CD4-positive, alpha-beta T cell treated with Interleukin-1 beta for 1 hour (primary cell): Measurements from ENCODE around the gene USP15.

Experiments
- DNase-seq, 2 donors: peaks; one replicate each; pipeline ENCODE4 v3.0.0-alpha.2; 2020 to 2022

Gene USP15

GRCh38 chr12:62258941-62259630, 1.1 kb upstream of the USP15 start:
- no peak for DNase-seq

GRCh38 chr12:62259631-62259992, 592 bp upstream of the USP15 start:
- DNase-seq, result no peak

- peak; percentile 74 to 76 for DNase-seq
Observed at GRCh38 chr12:62260733-62261683, 804 bp downstream of the USP15 start.

GRCh38 chr12:62261876-62262517, 1.8 kb downstream of the USP15 start:
- DNase-seq, result no peak

GRCh38 chr12:62263232-62263631, 3.0 kb downstream of the USP15 start:
- DNase-seq, result no peak

GRCh38 chr12:62263966-62264365, 3.8 kb downstream of the USP15 start:
- peak; percentile 6 to 21 for DNase-seq

- DNase-seq, result no peak
Observed at GRCh38 chr12:62264706-62265105, 4.5 kb downstream of the USP15 start.

- DNase-seq, result no peak
Observed at GRCh38 chr12:62265511-62265910, 5.3 kb downstream of the USP15 start.

- no peak for DNase-seq
Observed at GRCh38 chr12:62267026-62267425, 6.8 kb downstream of the USP15 start.

GRCh38 chr12:62267480-62267879, 7.3 kb downstream of the USP15 start:
- no peak for DNase-seq

GRCh38 chr12:62268956-62269355, 8.8 kb downstream of the USP15 start:
- DNase-seq, result no peak

- DNase-seq, result no peak
Observed at GRCh38 chr12:62269464-62270228, 9.4 kb downstream of the USP15 start.

- no peak for DNase-seq
Observed at GRCh38 chr12:62270384-62270783, 10.2 kb downstream of the USP15 start.

- no peak for DNase-seq
Observed at GRCh38 chr12:62270872-62271271, 10.7 kb downstream of the USP15 start.

GRCh38 chr12:62272936-62273552, 12.8 kb downstream of the USP15 start:
- DNase-seq, result no peak

- no peak for DNase-seq
Observed at GRCh38 chr12:62273724-62274380, 13.6 kb downstream of the USP15 start.

- no peak for DNase-seq
Observed at GRCh38 chr12:62278022-62278421, 17.8 kb downstream of the USP15 start.

- no peak for DNase-seq
Observed at GRCh38 chr12:62279058-62279457, 18.9 kb downstream of the USP15 start.

- no peak for DNase-seq
Observed at GRCh38 chr12:62279961-62280360, 19.8 kb downstream of the USP15 start.

GRCh38 chr12:62282057-62282774, 22.0 kb downstream of the USP15 start:
- DNase-seq, result no peak

GRCh38 chr12:62284749-62285148, 24.5 kb downstream of the USP15 start:
- DNase-seq, result no peak
